Mucosa of stomach (tissue), 1 donor: Measurements from ENCODE around the gene ADCK2.
"Not testable (repeated sequence)": the region's sequence is repeated elsewhere in the genome, so short reads cannot be mapped to it uniquely, and the experiment has no call there.

Experiments
- H3K27me3 ChIP-seq: one replicate; pipeline ENCODE4 v1.7.0; 2013; ENCODE audit warnings: mild to moderate bottlenecking, low read length; ENCODE audit not compliant: control insufficient read depth, insufficient read depth
- H3K36me3 ChIP-seq: one replicate; pipeline ENCODE4 v1.7.0; 2013; ENCODE audit warnings: low read length; ENCODE audit not compliant: control insufficient read depth, insufficient read depth
- H3K4me1 ChIP-seq: one replicate; pipeline ENCODE4 v1.7.0; 2013; ENCODE audit warnings: mild to moderate bottlenecking, low read length; ENCODE audit not compliant: control insufficient read depth, insufficient read depth
- H3K4me3 ChIP-seq: one replicate; pipeline ENCODE4 v1.7.0; 2013; ENCODE audit warnings: low read length
- H3K9ac ChIP-seq: one replicate; pipeline ENCODE4 v1.7.0; 2013; ENCODE audit warnings: mild to moderate bottlenecking, low read length, moderate library complexity
- H3K9me3 ChIP-seq: one replicate; pipeline ENCODE4 v1.7.0; 2013; ENCODE audit warnings: mild to moderate bottlenecking, low read length, moderate library complexity; ENCODE audit not compliant: control insufficient read depth
- donor health status: Pancreatic carcinoma.

ADCK2 gene

GRCh38 chr7:140669352-140669751, 3.4 kb upstream of the ADCK2 start:
- peaks cover 16% of the 10 kb centered on the region for H3K4me1 ChIP-seq
- no peak overlapping the region for H3K4me3 ChIP-seq
- H3K36me3 ChIP-seq: no peaks in the 10 kb centered on the region
- no peaks in the 10 kb centered on the region for H3K27me3 ChIP-seq
- H3K9ac ChIP-seq: no peak overlapping the region
- H3K9me3 ChIP-seq: no peaks in the 10 kb centered on the region

DNA sequence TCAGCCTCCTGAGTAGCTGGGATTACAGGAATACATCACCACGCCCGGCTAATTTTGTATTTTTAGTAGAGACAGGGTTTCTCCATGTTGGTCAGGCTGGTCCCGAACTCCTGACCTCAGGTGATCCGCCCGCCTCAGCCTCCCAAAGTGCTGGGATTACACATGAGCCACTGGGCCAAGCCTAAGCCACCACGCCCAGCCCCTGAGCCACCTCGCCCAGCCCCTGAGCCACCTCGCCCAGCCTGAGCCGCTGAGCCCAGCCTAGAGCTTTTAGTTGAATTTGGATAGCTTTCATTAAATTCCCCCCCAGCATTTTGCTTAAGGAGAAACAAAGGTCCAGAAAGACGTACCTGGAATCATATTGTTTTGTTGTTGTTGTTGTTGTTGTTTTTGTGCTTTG, 2.9 kb upstream of the ADCK2 start:
- not testable (repeated sequence) for H3K27me3 ChIP-seq, H3K4me3 ChIP-seq, H3K36me3 ChIP-seq, H3K9me3 ChIP-seq, H3K9ac ChIP-seq
- H3K4me1 ChIP-seq: peaks cover 21% of the 10 kb centered on the region

DNA sequence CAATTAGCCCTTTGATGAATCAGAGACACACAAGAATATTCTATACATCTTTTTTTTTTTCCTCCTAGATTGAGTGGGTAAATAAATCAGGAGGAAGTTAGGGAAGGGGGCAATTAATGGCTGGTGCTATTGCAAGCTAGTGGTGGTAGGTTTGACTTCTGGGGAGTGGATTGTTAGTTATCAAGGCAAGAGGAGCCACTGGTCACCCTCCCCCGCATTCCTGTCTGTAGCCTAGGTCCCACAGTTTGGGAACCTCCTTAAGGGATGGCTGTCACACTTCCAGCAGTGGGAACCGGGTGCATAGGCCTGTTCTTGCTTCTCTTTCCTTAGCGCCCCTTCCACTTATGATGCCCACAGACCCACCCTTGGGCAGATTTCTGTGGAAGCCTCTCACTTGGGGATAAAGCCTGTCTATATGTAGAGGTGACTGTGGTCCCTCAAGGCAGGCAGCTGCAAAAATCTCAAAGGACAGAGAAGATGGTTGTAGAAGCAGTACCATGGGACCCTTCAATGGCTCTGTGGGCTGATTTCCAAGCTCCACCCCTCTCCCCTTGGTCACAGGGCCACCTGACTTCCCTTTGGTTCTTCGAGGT, 2.3 kb upstream of the ADCK2 start:
- Histone ChIP-seq H3K4me1 (peaks cover 22% of the 10 kb centered on the region), H3K9ac (no peak overlapping the region), H3K36me3 (no peaks in the 10 kb centered on the region), H3K9me3 (no peaks in the 10 kb centered on the region), H3K4me3 (no peak overlapping the region), H3K27me3 (no peaks in the 10 kb centered on the region)

- Histone ChIP-seq H3K4me3 (no peak overlapping the region), H3K9ac (no peak overlapping the region), H3K9me3 (no peaks in the 10 kb centered on the region), H3K4me1 (peaks cover 22% of the 10 kb centered on the region), H3K27me3 (no peaks in the 10 kb centered on the region), H3K36me3 (no peaks in the 10 kb centered on the region)
These were observed 779 bp upstream of the ADCK2 start for GRCh38 chr7:140671966-140672365.

GRCh38 chr7:140673063-140673773, 473 bp downstream of the ADCK2 start:
- no peaks in the 10 kb centered on the region for H3K9me3 ChIP-seq
- peak overlapping the region; percentile 82 for H3K9ac ChIP-seq
- no peaks in the 10 kb centered on the region for H3K36me3 ChIP-seq
- H3K4me3 ChIP-seq: peak overlapping the region; percentile 66
- H3K4me1 ChIP-seq: peaks cover 22% of the 10 kb centered on the region
- no peaks in the 10 kb centered on the region for H3K27me3 ChIP-seq

- Histone ChIP-seq H3K9ac (peak overlapping the region; percentile 82), H3K4me1 (peaks cover 22% of the 10 kb centered on the region), H3K9me3 (no peaks in the 10 kb centered on the region), H3K36me3 (no peaks in the 10 kb centered on the region), H3K27me3 (no peaks in the 10 kb centered on the region), H3K4me3 (peak overlapping the region; percentile 66)
These were observed 1.0 kb downstream of the ADCK2 start for GRCh38 chr7:140673774-140674155.

- Histone ChIP-seq H3K9me3 (no peaks in the 10 kb centered on the region), H3K27me3 (no peaks in the 10 kb centered on the region), H3K4me1 (peaks cover 22% of the 10 kb centered on the region), H3K4me3 (no peak overlapping the region), H3K36me3 (no peaks in the 10 kb centered on the region), H3K9ac (peak overlapping the region; percentile 82)
These were observed 1.6 kb downstream of the ADCK2 start for GRCh38 chr7:140674356-140674800.

GRCh38 chr7:140674899-140675701, 2.4 kb downstream of the ADCK2 start:
- H3K9me3 ChIP-seq: no peaks in the 10 kb centered on the region
- no peak overlapping the region for H3K9ac ChIP-seq
- H3K4me3 ChIP-seq: no peak overlapping the region
- peaks cover 22% of the 10 kb centered on the region for H3K4me1 ChIP-seq
- H3K36me3 ChIP-seq: no peaks in the 10 kb centered on the region
- no peaks in the 10 kb centered on the region for H3K27me3 ChIP-seq

- Histone ChIP-seq H3K4me3 (no peak overlapping the region), H3K36me3 (no peaks in the 10 kb centered on the region), H3K27me3 (no peaks in the 10 kb centered on the region), H3K4me1 (peaks cover 22% of the 10 kb centered on the region), H3K9me3 (no peaks in the 10 kb centered on the region), H3K9ac (no peak overlapping the region)
These were observed 3.0 kb downstream of the ADCK2 start for GRCh38 chr7:140675726-140676125.

GRCh38 chr7:140676306-140676705, 3.6 kb downstream of the ADCK2 start:
- no peak overlapping the region for H3K9ac ChIP-seq
- no peaks in the 10 kb centered on the region for H3K27me3 ChIP-seq
- H3K36me3 ChIP-seq: no peaks in the 10 kb centered on the region
- no peaks in the 10 kb centered on the region for H3K9me3 ChIP-seq
- H3K4me1 ChIP-seq: peaks cover 22% of the 10 kb centered on the region
- no peak overlapping the region for H3K4me3 ChIP-seq

DNA sequence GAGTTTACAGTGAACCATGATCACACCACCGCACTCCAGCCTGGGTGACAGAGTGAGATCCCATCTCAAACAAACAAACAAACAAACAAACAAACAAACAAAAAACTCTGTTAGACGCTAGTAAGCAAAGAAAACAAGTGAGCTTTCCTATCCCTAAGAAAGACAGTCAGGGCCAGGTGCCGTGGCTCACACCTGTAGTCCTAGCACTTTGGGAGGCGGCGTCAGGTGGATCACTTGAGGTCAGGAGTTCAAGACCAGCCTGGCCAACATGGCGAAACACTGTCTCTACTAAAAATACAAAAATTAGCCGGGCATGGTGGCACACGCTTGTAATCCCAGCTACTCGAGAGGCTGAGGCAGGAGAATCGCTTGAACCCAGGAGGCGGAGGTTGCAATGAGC, 4.2 kb downstream of the ADCK2 start:
- not testable (repeated sequence) for H3K27me3 ChIP-seq, H3K9me3 ChIP-seq, H3K36me3 ChIP-seq, H3K4me3 ChIP-seq, H3K9ac ChIP-seq
- peaks cover 22% of the 10 kb centered on the region for H3K4me1 ChIP-seq

DNA sequence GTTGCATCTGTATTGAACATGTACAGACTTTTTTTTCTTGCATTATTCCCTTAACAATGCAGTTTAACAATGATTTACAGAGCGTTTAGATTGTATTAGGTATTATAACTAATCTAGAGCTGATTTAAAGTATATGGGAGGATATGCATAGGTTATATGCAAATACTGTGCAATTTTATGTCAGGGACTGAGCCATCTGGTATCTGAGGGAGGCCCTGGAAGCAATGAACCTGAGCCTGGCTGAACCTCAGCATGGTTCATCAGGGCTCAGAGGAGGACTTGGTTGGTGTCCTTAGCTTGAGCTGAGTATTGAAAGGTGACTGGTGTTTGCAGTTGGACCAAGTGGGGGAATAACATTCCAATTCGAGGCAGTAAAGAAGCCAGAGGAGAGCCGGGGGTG, 4.8 kb downstream of the ADCK2 start:
- Histone ChIP-seq H3K9ac (no peak overlapping the region), H3K4me3 (no peak overlapping the region), H3K4me1 (peaks cover 16% of the 10 kb centered on the region), H3K9me3 (no peaks in the 10 kb centered on the region), H3K27me3 (no peaks in the 10 kb centered on the region), H3K36me3 (no peaks in the 10 kb centered on the region)
